ENCODE data around the gene RMND5B.
A peak's percentile ranks its signal among the peaks of the same experiment; 100 is the strongest.

- peak in 2 of 3 donors; percentile 49 to 79 for TF ChIP-seq POLR2A (IDR thresholded peaks at IDR 0.05)
- TF ChIP-seq CTCF (IDR thresholded peaks at IDR 0.05 in 8 of 11, conservative IDR thresholded peaks at IDR 0.05 in 3 of 11) = no peak
- peak; percentile 81 to 87 (median 86) for TF ChIP-seq POLR2AphosphoS5 (IDR thresholded peaks at IDR 0.05)
Observed at GRCh38 chr5:178130576-178131445, at the start of gene RMND5B.
